ENCODE measurements around the gene WSCD2.

The WSCD2 gene

GRCh38 chr12:108282160-108282559, 153.1 kb downstream of the WSCD2 start:
- no peak for DNase-seq (ENCODE audit: low read depth)
- TF ChIP-seq, protein P1, sequence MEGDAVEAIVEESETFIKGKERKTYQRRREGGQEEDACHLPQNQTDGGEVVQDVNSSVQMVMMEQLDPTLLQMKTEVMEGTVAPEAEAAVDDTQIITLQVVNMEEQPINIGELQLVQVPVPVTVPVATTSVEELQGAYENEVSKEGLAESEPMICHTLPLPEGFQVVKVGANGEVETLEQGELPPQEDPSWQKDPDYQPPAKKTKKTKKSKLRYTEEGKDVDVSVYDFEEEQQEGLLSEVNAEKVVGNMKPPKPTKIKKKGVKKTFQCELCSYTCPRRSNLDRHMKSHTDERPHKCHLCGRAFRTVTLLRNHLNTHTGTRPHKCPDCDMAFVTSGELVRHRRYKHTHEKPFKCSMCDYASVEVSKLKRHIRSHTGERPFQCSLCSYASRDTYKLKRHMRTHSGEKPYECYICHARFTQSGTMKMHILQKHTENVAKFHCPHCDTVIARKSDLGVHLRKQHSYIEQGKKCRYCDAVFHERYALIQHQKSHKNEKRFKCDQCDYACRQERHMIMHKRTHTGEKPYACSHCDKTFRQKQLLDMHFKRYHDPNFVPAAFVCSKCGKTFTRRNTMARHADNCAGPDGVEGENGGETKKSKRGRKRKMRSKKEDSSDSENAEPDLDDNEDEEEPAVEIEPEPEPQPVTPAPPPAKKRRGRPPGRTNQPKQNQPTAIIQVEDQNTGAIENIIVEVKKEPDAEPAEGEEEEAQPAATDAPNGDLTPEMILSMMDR (IDR thresholded peaks at IDR 0.05; ENCODE audit: insufficient read depth, low read depth, low read length, missing control alignments): no peak
- no peak overlapping the region for H3K4me3 ChIP-seq (ENCODE audit: low read depth, low read length)

- no peak for DNase-seq (ENCODE audit: low read depth)
- no peak overlapping the region for H3K4me3 ChIP-seq (ENCODE audit: low read depth, low read length)
- TF ChIP-seq, protein P1 (IDR thresholded peaks at IDR 0.05; ENCODE audit: insufficient read depth, low read depth, low read length, missing control alignments): no peak
Observed at GRCh38 chr12:108282676-108283075, 153.6 kb downstream of the WSCD2 start.

- H3K4me3 ChIP-seq (ENCODE audit: low read depth, low read length): no peak overlapping the region
- DNase-seq (ENCODE audit: low read depth): no peak
- TF ChIP-seq, protein P1 (IDR thresholded peaks at IDR 0.05; ENCODE audit: insufficient read depth, low read depth, low read length, missing control alignments): no peak
Observed at GRCh38 chr12:108284163-108284562, 155.1 kb downstream of the WSCD2 start.

DNA sequence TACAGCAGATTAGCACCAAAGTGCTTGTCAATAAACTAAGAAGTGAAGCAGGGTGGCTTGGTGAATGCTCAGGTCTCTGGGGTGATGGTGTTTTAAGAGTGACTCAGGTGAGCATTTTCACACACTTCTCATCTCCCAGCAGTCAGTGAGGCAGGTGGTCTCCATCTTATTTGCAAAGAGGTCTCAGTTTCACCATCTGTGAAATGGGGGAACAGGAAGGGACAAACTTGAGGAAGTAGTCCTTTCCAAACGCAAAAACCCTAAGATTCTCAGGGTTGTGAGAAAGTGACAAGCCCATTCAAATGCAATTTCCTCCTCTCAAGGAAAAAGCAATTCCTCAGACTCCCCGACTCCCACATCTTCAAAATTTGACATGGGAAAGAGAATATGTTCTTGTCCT, 155.9 kb downstream of the WSCD2 start:
- H3K4me3 ChIP-seq (ENCODE audit: low read depth, low read length): no peak overlapping the region
- no peak for DNase-seq (ENCODE audit: low read depth)
- TF ChIP-seq, protein P1 (IDR thresholded peaks at IDR 0.05; ENCODE audit: insufficient read depth, low read depth, low read length, missing control alignments): no peak

DNA sequence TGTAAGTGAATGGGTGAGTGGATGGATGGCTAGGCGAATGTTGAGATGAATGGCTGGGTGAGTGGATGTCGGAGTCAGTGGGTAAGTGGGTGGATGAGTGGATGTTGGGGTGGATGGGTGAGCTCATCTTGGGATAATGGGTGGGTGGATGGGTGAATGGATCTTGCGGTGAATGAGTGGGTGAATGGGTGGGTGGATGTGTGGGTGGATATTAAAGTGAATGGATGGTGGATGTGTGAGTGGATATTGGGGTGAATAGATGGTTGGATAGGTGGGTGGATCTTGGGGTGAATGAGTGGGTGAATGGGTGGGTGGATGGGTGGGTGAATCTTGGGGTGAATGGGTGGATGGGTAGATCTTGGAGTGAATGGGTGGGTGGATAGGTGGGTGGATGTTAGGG, 158.1 kb downstream of the WSCD2 start:
- no peak overlapping the region for H3K4me3 ChIP-seq (ENCODE audit: low read depth, low read length)
- TF ChIP-seq, protein P1 (IDR thresholded peaks at IDR 0.05; ENCODE audit: insufficient read depth, low read depth, low read length, missing control alignments): no peak
- no peak for DNase-seq (ENCODE audit: low read depth)

DNA sequence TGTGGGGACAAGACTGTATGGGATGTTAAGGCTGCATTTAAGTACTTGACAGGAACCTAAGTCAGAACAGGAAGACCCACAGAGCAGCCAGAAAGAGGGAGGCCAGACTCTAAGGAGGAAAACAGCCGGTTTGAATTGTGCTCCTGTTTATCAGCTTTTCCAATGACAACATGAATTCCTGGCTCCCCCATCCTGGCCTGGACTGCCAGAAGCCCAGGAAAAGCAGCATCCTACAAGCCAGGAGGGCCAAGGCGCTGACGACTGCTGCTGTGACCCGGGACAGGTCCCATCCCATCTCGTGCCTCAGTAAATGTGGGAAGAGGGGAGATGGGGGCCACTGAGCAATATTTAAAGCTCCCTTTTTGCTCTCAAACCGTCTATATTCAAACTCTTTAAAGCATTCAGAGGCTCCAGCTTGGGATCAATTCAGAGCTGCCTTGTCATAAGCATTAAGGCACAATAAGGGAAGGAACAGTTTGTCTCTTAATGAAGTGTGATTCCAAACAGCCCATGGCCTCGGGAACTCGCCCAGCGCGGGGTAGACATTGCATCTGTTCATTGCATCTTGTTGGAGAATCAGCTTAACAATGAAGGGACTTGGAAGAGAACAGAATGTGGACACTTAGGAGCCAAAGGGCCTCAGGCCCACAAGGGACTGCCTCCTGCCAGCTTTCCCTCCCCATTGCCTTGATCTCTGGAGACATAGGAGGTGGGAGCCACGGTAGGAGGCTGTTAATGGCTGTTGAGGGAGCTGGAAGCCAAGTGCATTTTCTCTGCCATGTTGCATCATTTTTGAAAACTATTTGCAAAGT, 160.5 kb downstream of the WSCD2 start:
- DNase-seq (ENCODE audit: low read depth): no peak

More for the DNA sequence above, 160.5 kb downstream of the WSCD2 start:
- H3K4me3 ChIP-seq (ENCODE audit: low read depth, low read length): no peak overlapping the region
- TF ChIP-seq, protein P1 (IDR thresholded peaks at IDR 0.05; ENCODE audit: insufficient read depth, low read depth, low read length, missing control alignments): no peak

All from GM12865 (cell line).